HG02943 (cell line): Measurements from ENCODE around the gene RDH12.
"Not testable (repeated sequence)": the region's sequence is repeated elsewhere in the genome, so short reads cannot be mapped to it uniquely, and the experiment has no call there.

ENCODE experiments used
- ATAC-seq: cut with Tn5 transposase; IDR thresholded peaks from one replicate; pipeline ENCODE4 v1.9.1; 2021; ENCODE audit warnings: mild to moderate bottlenecking, low read depth, moderate library complexity; ENCODE audit not compliant: unreplicated experiment

Gene RDH12

DNA sequence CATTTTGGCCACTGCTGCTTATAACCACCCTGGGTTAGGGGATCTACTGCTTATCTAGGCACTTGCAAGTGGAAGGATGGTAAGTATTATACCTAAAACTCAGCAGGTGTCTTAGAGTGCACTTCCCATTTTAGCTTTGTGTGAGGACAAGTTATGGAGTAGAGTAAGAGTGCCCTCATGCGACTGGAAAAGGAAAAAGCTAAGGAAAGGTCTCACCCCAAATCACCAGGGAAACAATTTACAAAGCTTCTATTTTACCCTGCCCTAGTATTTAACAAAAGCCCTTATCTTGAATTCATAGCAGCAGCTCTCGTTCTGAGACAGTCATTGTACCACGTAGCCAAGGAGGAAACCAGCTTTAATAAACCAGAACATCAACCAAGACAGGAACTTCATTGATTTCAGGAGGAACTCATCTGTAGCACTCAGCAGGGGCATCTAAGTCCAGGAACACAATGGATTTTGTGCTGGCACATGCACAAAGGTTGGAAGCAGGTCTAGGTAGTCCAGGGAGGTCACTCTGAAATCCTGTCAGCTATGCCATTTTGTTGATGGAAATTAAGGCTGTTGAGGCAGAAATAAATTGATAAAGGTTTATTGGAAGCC lies 2.9 kb downstream of the RDH12 start:
- no peak for ATAC-seq

GRCh38 chr14:67705211-67705610 lies 3.5 kb downstream of the RDH12 start:
- ATAC-seq = no peak

DNA sequence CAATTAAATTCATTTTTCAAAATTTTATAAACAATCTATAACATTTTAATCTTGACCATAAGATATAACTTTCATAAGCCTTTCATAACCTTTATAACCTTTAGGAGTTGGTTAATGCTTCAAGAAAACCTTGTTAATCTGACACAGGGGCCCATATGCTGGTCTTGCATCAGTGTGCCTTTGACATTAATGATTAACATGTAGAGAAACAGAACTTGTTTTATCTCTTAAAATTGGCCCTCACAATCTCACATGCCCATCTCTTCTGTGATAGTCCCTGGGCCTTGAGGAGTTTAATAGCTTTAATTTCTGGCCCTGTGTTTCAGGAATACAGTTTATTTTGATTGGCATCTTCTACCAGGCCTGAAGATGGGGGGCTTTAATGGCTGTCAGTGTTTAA lies 7.7 kb downstream of the RDH12 start:
- ATAC-seq = not testable (repeated sequence)

DNA sequence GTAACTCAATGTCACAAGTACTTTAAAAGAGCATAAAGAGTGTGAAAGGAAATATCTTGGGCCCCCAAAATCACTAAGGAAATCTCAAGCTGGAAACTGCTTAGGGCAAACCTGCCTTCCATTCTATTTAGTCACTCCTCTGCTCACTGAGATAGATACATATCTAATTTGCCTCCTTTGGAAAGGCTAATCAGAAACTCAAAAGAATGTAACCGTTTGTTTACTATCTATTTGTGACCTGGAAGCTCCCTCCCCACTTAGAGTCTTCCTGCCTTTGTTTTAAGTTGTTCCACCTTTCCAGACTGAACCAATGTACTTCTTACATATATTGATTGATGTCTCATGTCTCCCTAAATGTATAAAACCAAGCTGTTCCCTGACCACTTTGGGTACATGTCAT lies 8.1 kb downstream of the RDH12 start:
- not testable (repeated sequence) for ATAC-seq

- no peak for ATAC-seq
These were observed 8.5 kb downstream of the RDH12 start for GRCh38 chr14:67710209-67710608.

DNA sequence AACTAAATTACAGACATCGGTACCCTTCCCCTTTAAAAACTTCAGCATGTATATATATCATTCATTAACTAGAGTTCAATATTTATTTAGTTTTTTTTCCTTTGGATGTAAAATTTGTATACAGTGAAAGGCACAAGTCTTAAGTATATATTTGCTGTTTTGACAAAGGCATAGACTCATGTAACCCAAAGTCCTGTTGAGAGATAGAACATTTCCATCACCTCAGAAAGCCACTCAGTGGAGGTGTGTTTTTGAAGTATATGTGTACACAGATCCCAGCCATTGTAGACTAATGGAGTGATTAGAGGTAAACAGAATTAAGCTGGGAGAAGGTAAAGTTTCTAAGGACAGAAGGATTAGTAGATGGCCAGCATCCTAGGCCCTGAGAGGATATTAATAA lies 15.4 kb downstream of the RDH12 start:
- no peak for ATAC-seq

DNA sequence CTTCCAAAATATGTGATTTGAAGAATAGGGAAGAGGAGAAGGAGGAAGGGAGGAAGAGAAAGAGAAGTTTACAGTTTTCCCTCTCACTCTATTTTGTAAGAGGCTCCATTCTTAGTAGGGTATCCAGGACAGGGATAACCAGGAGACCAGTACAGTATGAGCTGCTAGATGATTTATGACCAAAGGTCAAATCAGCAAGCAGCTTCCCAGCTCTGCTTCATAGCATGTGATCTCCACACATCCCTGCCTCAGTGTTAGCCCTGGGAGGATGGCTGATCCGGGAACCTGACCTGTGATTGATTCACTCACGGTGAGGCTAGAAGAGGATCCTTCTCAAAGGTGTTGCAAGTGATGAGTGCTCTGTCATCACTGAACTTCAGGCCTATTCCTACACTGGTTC lies 16.6 kb downstream of the RDH12 start:
- no peak for ATAC-seq

- not testable (repeated sequence) for ATAC-seq
These were observed 17.7 kb downstream of the RDH12 start for GRCh38 chr14:67719385-67719784.

- ATAC-seq = no peak
These were observed 18.2 kb downstream of the RDH12 start for GRCh38 chr14:67719866-67720265.

DNA sequence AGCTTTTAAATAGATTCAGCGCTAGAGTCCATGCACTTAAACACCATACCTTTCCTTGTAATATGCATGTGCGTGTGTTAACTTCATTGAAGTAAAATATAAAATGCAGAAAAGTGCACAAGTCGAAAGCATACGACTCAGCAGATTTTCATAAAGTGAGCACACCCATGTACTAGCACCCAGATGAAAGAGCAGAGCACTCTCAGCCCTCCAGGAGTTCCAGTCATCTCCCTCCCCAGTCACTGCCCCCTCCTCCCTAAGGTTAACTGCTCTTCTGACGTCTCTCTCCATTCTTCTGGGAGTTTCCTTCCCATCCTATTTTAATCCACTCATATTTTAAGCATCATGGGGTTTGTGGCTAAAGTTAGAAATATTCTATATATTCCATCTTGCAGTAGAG lies 20.2 kb downstream of the RDH12 start:
- no peak for ATAC-seq

- no peak for ATAC-seq
These were observed 20.6 kb downstream of the RDH12 start for GRCh38 chr14:67722293-67722692.

GRCh38 chr14:67725171-67725570 lies 23.5 kb downstream of the RDH12 start:
- ATAC-seq = no peak

GRCh38 chr14:67727361-67727760 lies 25.7 kb downstream of the RDH12 start:
- ATAC-seq = no peak

GRCh38 chr14:67728258-67728657 lies 26.6 kb downstream of the RDH12 start:
- ATAC-seq = no peak

GRCh38 chr14:67729072-67729885 lies 27.6 kb downstream of the RDH12 start:
- no peak for ATAC-seq

- no peak for ATAC-seq
These were observed 31.9 kb downstream of the RDH12 start for GRCh38 chr14:67733616-67734015.

DNA sequence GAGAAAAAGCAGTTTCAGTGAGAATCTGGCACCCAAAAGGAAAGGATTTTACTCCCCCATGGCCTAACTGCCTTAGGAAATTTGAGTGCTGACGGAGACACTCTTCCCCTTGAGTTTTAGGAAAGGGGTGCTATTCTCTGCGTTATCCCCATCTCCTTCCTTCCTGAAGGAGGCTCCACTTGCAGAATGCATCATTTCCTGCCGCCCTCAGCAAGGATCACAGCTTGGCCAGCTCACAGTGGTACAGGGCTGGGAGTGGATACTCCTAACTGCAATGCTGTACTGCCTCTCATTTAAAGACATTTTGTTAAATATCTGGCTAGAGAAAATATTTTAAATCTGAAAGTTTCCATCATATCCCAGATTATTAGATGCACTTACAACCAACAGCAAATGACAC lies 33.0 kb downstream of the RDH12 start:
- ATAC-seq = no peak

DNA sequence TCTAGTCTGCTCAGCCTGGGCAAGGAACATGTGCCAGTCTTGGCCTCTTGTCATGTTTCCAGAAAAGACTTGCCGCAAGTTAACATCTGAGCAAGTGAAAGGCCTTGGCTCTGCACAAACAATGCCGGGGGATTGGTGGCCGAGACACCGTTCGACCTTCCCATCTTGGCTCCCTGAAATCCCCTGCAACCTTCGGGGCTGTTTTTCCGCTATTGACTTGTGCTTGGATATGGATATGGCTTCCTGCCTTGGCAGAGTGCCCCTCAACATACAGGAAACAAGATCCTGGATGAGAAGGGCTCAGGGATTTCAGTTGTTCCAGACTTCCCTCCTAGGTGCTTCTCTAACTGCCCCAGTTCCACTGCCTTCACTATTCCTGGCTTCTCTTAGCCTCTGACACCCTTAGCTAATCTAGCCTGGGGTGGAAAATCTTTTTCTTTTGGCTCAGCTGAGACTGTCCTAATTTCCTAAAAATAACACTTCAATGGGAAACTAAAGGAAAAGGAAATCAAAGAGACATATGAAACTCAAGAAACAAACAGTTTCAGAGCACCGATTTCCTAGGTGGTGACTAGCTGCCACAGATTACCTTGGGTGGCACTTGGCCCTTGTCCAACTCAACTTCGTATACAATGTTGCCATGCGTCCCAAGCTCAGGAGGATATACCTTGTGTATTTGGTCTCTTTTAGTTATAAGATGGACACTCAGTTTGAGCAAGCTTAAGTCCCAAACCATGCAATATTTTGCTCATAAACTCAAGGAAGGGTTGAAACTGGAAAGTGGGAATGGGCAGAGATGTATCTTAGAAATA lies 33.9 kb downstream of the RDH12 start:
- ATAC-seq = no peak

- ATAC-seq = no peak
These were observed 35.1 kb downstream of the RDH12 start for GRCh38 chr14:67736771-67737170.

- ATAC-seq = no peak
These were observed 37.2 kb downstream of the RDH12 start for GRCh38 chr14:67738740-67739504.

GRCh38 chr14:67744046-67744445 lies 42.4 kb downstream of the RDH12 start:
- no peak for ATAC-seq
